Mesenchymal stem cell (in vitro differentiated cells and primary cell): ENCODE measurements around the gene ABCA3.

Experiments
- DNase-seq: peaks from one replicate; pipeline ENCODE4 v3.0.0-alpha.2; 2013
- H2AFZ ChIP-seq: one replicate; pipeline ENCODE4 v1.6.1; 2013; ENCODE audit warnings: low read depth, mild to moderate bottlenecking, control low read depth, inconsistent platforms, low read length, moderate library complexity
- H2AK5ac ChIP-seq: 2 replicates; pipeline ENCODE4 v1.6.1; 2013; ENCODE audit warnings: low read length, moderate library complexity, mild to moderate bottlenecking, inconsistent platforms; ENCODE audit not compliant: severe bottlenecking
- H2BK120ac ChIP-seq: one replicate; pipeline ENCODE4 v1.6.1; 2013; ENCODE audit warnings: low read depth, mild to moderate bottlenecking, inconsistent platforms, low read length, moderate library complexity
- H2BK12ac ChIP-seq, 2 experiments: one replicate each; pipeline ENCODE4 v1.6.1; 2013; ENCODE audit warnings: inconsistent platforms in 2 of 2, low read length in 2 of 2, mild to moderate bottlenecking in 2 of 2, moderate library complexity in 2 of 2, control low read depth in 1 of 2
- H2BK15ac ChIP-seq: one replicate; pipeline ENCODE4 v1.6.1; 2013; ENCODE audit warnings: mild to moderate bottlenecking, low read depth, inconsistent platforms; ENCODE audit not compliant: poor library complexity, severe bottlenecking
- H2BK5ac ChIP-seq: 2 replicates; pipeline ENCODE4 v1.6.1; 2013; ENCODE audit warnings: low read depth, mild to moderate bottlenecking, low read length, control low read depth, inconsistent platforms; ENCODE audit not compliant: poor library complexity, severe bottlenecking
- H3K14ac ChIP-seq, 2 experiments: one replicate each; pipeline ENCODE4 v1.6.1; 2013; ENCODE audit warnings: inconsistent platforms in 2 of 2, low read length in 2 of 2, control low read depth in 1 of 2, mild to moderate bottlenecking in 1 of 2, moderate library complexity in 1 of 2
- H3K18ac ChIP-seq, 2 experiments: one replicate each; pipeline ENCODE4 v1.6.1; 2013; ENCODE audit warnings: inconsistent platforms in 2 of 2, low read length in 2 of 2, control low read depth in 1 of 2, low read depth in 1 of 2, mild to moderate bottlenecking in 1 of 2
- H3K23ac ChIP-seq, 2 experiments: one replicate each; pipeline ENCODE4 v1.6.1; 2013; ENCODE audit warnings: inconsistent platforms in 2 of 2, low read length in 2 of 2, mild to moderate bottlenecking in 2 of 2, moderate library complexity in 2 of 2, control low read depth in 1 of 2
- H3K27ac ChIP-seq: 2 replicates; pipeline ENCODE4 v1.5.1; 2013; ENCODE audit warnings: mild to moderate bottlenecking, moderate library complexity, low read length, control low read depth, inconsistent platforms; ENCODE audit not compliant: poor library complexity, severe bottlenecking
- H3K27me3 ChIP-seq, 2 experiments: 2 replicates each; pipeline versions ENCODE4 v1.6.1 to v1.7.0; 2013; ENCODE audit warnings: low read length in 2 of 2, mild to moderate bottlenecking in 2 of 2, moderate library complexity in 2 of 2, control low read depth in 1 of 2, inconsistent platforms in 1 of 2; ENCODE audit not compliant: control insufficient read depth in 1 of 2, insufficient read depth in 1 of 2
- H3K36me3 ChIP-seq, 2 experiments: 2 replicates each; pipeline versions ENCODE4 v1.6.1 to v1.7.0; 2013; ENCODE audit warnings: low read length in 2 of 2, control low read depth in 1 of 2, inconsistent platforms in 1 of 2, low read depth in 1 of 2, mild to moderate bottlenecking in 1 of 2; ENCODE audit not compliant: insufficient read depth in 2 of 2, control insufficient read depth in 1 of 2
- H3K4ac ChIP-seq, 2 experiments: one replicate each; pipeline ENCODE4 v1.6.1; 2013; ENCODE audit warnings: inconsistent platforms in 2 of 2, low read length in 2 of 2, mild to moderate bottlenecking in 2 of 2, moderate library complexity in 2 of 2, control low read depth in 1 of 2, low read depth in 1 of 2
- H3K4me1 ChIP-seq: 2 replicates; pipeline ENCODE4 v1.6.1; 2013; ENCODE audit warnings: low read depth, low read length, control low read depth; ENCODE audit not compliant: control insufficient read depth, insufficient read depth
- H3K4me2 ChIP-seq: 2 replicates; pipeline ENCODE4 v1.6.1; 2013; ENCODE audit warnings: low read length, mild to moderate bottlenecking, inconsistent platforms; ENCODE audit not compliant: poor library complexity, severe bottlenecking
- H3K4me3 ChIP-seq, 2 experiments: 2 replicates each; pipeline versions ENCODE4 v1.5.1 to v1.7.0; 2013; ENCODE audit warnings: low read length in 2 of 2, mild to moderate bottlenecking in 2 of 2, control low read depth in 1 of 2, low read depth in 1 of 2; ENCODE audit not compliant: insufficient read depth in 1 of 2
- H3K79me1 ChIP-seq: replicated peaks from 2 replicates; pipeline ENCODE4 v1.6.1; 2013; ENCODE audit warnings: mild to moderate bottlenecking, control low read depth, low read length, inconsistent platforms; ENCODE audit not compliant: poor library complexity, severe bottlenecking
- H3K9ac ChIP-seq: 2 replicates; pipeline ENCODE4 v1.7.0; 2013; ENCODE audit warnings: mild to moderate bottlenecking, low read length, moderate library complexity
- H3K9me3 ChIP-seq: 2 replicates; pipeline ENCODE4 v1.7.0; 2013; ENCODE audit warnings: mild to moderate bottlenecking, low read length; ENCODE audit not compliant: control insufficient read depth
- H4K8ac ChIP-seq: one replicate; pipeline ENCODE4 v1.6.1; 2013; ENCODE audit warnings: inconsistent platforms, mild to moderate bottlenecking, low read length, moderate library complexity
- H4K91ac ChIP-seq: one replicate; pipeline ENCODE4 v1.6.1; 2013; ENCODE audit warnings: mild to moderate bottlenecking, low read length, inconsistent platforms
- WGBS: methylation state at CpG from one replicate; pipeline ENCODE4 v1.1.7; 2013; ENCODE audit warnings: mixed read lengths; 5-methylcytosine and 5-hydroxymethylcytosine counted together

The ABCA3 gene

GRCh38 chr16:2230376-2230775 lies 110.2 kb downstream of the ABCA3 start:
- Histone ChIP-seq H3K9ac (no peak overlapping the region), H3K4me3 (no peak overlapping the region), H2BK5ac (no peak overlapping the region), H3K4me1 (peaks cover 20% of the 10 kb centered on the region), H2BK15ac (no peak overlapping the region), H3K9me3 (no peaks in the 10 kb centered on the region), H3K27ac (no peak overlapping the region), H3K23ac (no peak overlapping the region), H3K36me3 (peaks cover 64 to 86% of the 10 kb centered on the region in 2 experiments), H3K4me2 (no peak overlapping the region), H3K4ac (no peak overlapping the region), H2BK12ac (no peak overlapping the region), H3K14ac (no peak overlapping the region), H3K79me1 (peaks cover 32% of the 10 kb centered on the region), H2AFZ (no peak overlapping the region), H4K91ac (no peak overlapping the region), H4K8ac (no peak overlapping the region), H2AK5ac (no peak overlapping the region), H3K18ac (no peak overlapping the region), H2BK120ac (no peak overlapping the region), H3K27me3 (no peaks in the 10 kb centered on the region)
- no peak for DNase-seq
- 96% methylated on average over 13 of the region's 13 CpGs for WGBS

GRCh38 chr16:2229632-2230250 lies 110.8 kb downstream of the ABCA3 start:
- no peak overlapping the region for H3K18ac ChIP-seq
- H2BK15ac ChIP-seq, result no peak overlapping the region
- H2AFZ ChIP-seq, result no peak overlapping the region
- H3K4me1 ChIP-seq, result peaks cover 24% of the 10 kb centered on the region
- H2BK12ac ChIP-seq, result no peak overlapping the region
- H3K9me3 ChIP-seq, result no peaks in the 10 kb centered on the region
- no peak overlapping the region for H3K9ac ChIP-seq
- H2BK120ac ChIP-seq, result no peak overlapping the region
- WGBS, result 96% methylated on average over 19 of the region's 23 CpGs
- H3K36me3 ChIP-seq, result peaks cover 58 to 80% of the 10 kb centered on the region in 2 experiments
- no peak overlapping the region for H4K8ac ChIP-seq
- no peak overlapping the region for H3K4me2 ChIP-seq
- H3K14ac ChIP-seq, result no peak overlapping the region
- H3K27me3 ChIP-seq, result no peaks in the 10 kb centered on the region
- no peak overlapping the region for H4K91ac ChIP-seq
- H2BK5ac ChIP-seq, result no peak overlapping the region
- no peak overlapping the region for H3K4me3 ChIP-seq
- H3K23ac ChIP-seq, result no peak overlapping the region
- no peak overlapping the region for H3K27ac ChIP-seq
- no peak overlapping the region for H2AK5ac ChIP-seq
- DNase-seq, result no peak
- H3K4ac ChIP-seq, result no peak overlapping the region
- H3K79me1 ChIP-seq, result peaks cover 32% of the 10 kb centered on the region

- H3K23ac ChIP-seq, result no peak overlapping the region
- no peak overlapping the region for H3K4me2 ChIP-seq
- no peak overlapping the region for H3K27ac ChIP-seq
- H4K91ac ChIP-seq, result no peak overlapping the region
- no peak overlapping the region for H3K18ac ChIP-seq
- peaks cover 32% of the 10 kb centered on the region for H3K79me1 ChIP-seq
- WGBS, result 92% methylated on average over 12 of the region's 12 CpGs
- no peak overlapping the region for H3K4me3 ChIP-seq
- no peaks in the 10 kb centered on the region for H3K27me3 ChIP-seq
- no peak overlapping the region for H4K8ac ChIP-seq
- H2BK5ac ChIP-seq, result no peak overlapping the region
- H2AK5ac ChIP-seq, result no peak overlapping the region
- no peaks in the 10 kb centered on the region for H3K9me3 ChIP-seq
- peaks cover 28% of the 10 kb centered on the region for H3K4me1 ChIP-seq
- DNase-seq, result no peak
- H3K9ac ChIP-seq, result no peak overlapping the region
- H2BK120ac ChIP-seq, result no peak overlapping the region
- H2AFZ ChIP-seq, result no peak overlapping the region
- no peak overlapping the region for H3K4ac ChIP-seq
- H3K36me3 ChIP-seq, result peaks cover 53 to 73% of the 10 kb centered on the region in 2 experiments
- peak overlapping the region in 1 of 2 experiments; percentile 34 for H2BK12ac ChIP-seq
- H3K14ac ChIP-seq, result no peak overlapping the region
- no peak overlapping the region for H2BK15ac ChIP-seq
Observed at GRCh38 chr16:2229091-2229490, 111.4 kb downstream of the ABCA3 start.

- H3K27ac ChIP-seq, result no peak overlapping the region
- no peak overlapping the region for H2BK12ac ChIP-seq
- 96% methylated on average over 25 of the region's 25 CpGs for WGBS
- no peak overlapping the region for H2AFZ ChIP-seq
- no peak overlapping the region for H2BK15ac ChIP-seq
- no peak overlapping the region for H3K4me3 ChIP-seq
- no peak overlapping the region for H4K91ac ChIP-seq
- no peaks in the 10 kb centered on the region for H3K27me3 ChIP-seq
- no peak overlapping the region for H3K23ac ChIP-seq
- no peak overlapping the region for H2BK120ac ChIP-seq
- H4K8ac ChIP-seq, result no peak overlapping the region
- H3K18ac ChIP-seq, result no peak overlapping the region
- H3K4me1 ChIP-seq, result peaks cover 28% of the 10 kb centered on the region
- H3K14ac ChIP-seq, result no peak overlapping the region
- no peak overlapping the region for H2AK5ac ChIP-seq
- no peaks in the 10 kb centered on the region for H3K9me3 ChIP-seq
- no peak overlapping the region for H3K4ac ChIP-seq
- H2BK5ac ChIP-seq, result no peak overlapping the region
- H3K9ac ChIP-seq, result no peak overlapping the region
- H3K36me3 ChIP-seq, result peaks cover 45 to 65% of the 10 kb centered on the region in 2 experiments
- peaks cover 31% of the 10 kb centered on the region for H3K79me1 ChIP-seq
- no peak for DNase-seq
- H3K4me2 ChIP-seq, result no peak overlapping the region
Observed at GRCh38 chr16:2228161-2228824, 112.2 kb downstream of the ABCA3 start.
